Small intestine (tissue), 7 donors: Measurements from ENCODE around the gene CDH1. TPM values are rescaled to one million over a fixed set of nuclear protein-coding genes. Genes with fewer than 3 reads are reported as not detected.
A peak's percentile ranks its signal among the peaks of the same experiment; 100 is the strongest.
"Not testable (repeated sequence)": the region's sequence is repeated elsewhere in the genome, so short reads cannot be mapped to it uniquely, and the experiment has no call there.

Experiments
- DNase-seq, 2 donors: peaks; one replicate each; pipeline versions ENCODE4 v3.0.0 to v3.0.0-alpha.2; 2013
- FAIRE-seq: peaks from 2 replicates; lab custom pipeline; 2012; peaks lifted over from hg19 to GRCh38; lab: Jason Lieb, UNC
- H3K27ac ChIP-seq, 3 donors: one replicate each; pipeline ENCODE4 v1.5.1; 2013; ENCODE audit warnings: low read length in 2 of 3, mild to moderate bottlenecking in 2 of 3, control low read depth in 1 of 3, inconsistent platforms in 1 of 3, low read depth in 1 of 3, moderate library complexity in 1 of 3
- H3K27me3 ChIP-seq, 3 donors: one replicate each; pipeline ENCODE4 v1.6.1; 2013; ENCODE audit warnings: low read length in 3 of 3, inconsistent platforms in 1 of 3; ENCODE audit not compliant: control insufficient read depth in 3 of 3, insufficient read depth in 3 of 3
- H3K36me3 ChIP-seq, 3 donors: one replicate each; pipeline ENCODE4 v1.6.1; 2013; ENCODE audit warnings: low read length in 3 of 3, inconsistent platforms in 1 of 3, low read depth in 1 of 3, mild to moderate bottlenecking in 1 of 3, moderate library complexity in 1 of 3; ENCODE audit not compliant: control insufficient read depth in 3 of 3, insufficient read depth in 2 of 3
- H3K4me1 ChIP-seq, 3 donors: one replicate each; pipeline ENCODE4 v1.6.1; 2013; ENCODE audit warnings: low read length in 2 of 3, inconsistent platforms in 1 of 3, low read depth in 1 of 3, mild to moderate bottlenecking in 1 of 3, moderate library complexity in 1 of 3; ENCODE audit not compliant: control insufficient read depth in 3 of 3, insufficient read depth in 2 of 3
- H3K4me3 ChIP-seq, 3 donors: one replicate each; pipeline ENCODE4 v1.5.1; 2013; ENCODE audit warnings: low read length in 3 of 3, control low read depth in 1 of 3, inconsistent platforms in 1 of 3, low read depth in 1 of 3, mild to moderate bottlenecking in 1 of 3, moderate library complexity in 1 of 3
- H3K9me3 ChIP-seq, 2 donors: one replicate each; pipeline ENCODE4 v1.6.1; 2013; ENCODE audit warnings: low read depth in 1 of 2, low read length in 1 of 2; ENCODE audit not compliant: control insufficient read depth in 2 of 2, insufficient read depth in 1 of 2
- WGBS, 3 donors: extraction: QIAGEN DNeasy Blood & Tissue Kit; methylation state at CpG; one replicate each; pipeline ENCODE4 v1.1.7; 2013; 5-methylcytosine and 5-hydroxymethylcytosine counted together
- polyA plus RNA-seq, 4 donors: library from polyadenylated mRNA; stranded (reverse) in 3 of 4; unstranded in 1 of 4; fragments of 200-250 nt in 3 of 4; fragments of 120-200 nt in 1 of 4; gene quantifications; one replicate each; pipeline versions ENCODE4 v1.2.1 to v1.2.3, GENCODE V29; 2013
- donor health status: healthy with polysubstance abuse.
- donor health status: control.
- donor health status: control.
- donor health status: Bipolar disorder and iron deficiency.
- donor health status: healthy.

Gene CDH1
- polyA plus RNA-seq, 4 donors, result 76.2 to 366 (median 109) TPM

DNA sequence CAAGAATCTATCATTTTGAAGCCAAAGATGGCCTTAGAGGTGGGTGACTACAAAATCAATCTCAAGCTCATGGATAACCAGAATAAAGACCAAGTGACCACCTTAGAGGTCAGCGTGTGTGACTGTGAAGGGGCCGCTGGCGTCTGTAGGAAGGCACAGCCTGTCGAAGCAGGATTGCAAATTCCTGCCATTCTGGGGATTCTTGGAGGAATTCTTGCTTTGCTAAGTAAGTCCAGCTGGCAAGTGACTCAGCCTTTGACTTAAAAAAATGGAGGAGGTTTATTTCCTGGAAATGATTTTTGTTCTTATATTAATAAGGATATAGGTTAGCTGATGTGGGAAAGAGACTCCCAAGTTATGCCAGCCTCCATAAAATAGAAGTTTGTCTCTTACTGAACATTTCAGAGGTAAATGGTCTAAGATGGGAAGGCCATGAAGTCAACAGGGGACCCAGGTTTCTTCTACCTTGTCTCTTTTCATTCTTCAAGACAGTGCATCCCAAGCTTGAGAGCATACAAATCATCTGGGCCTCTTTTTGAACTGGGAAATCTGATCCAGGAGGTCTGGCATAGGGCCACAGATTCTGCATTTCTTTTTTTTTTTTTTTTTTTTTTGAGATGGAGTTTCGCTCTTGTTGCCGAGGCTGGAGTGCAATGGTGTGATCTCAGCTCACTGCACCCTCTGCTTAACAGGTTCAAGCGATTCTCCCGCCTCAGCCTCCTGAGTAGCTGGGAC lies 86.5 kb downstream of the CDH1 start:
- no peak for FAIRE-seq
- Histone ChIP-seq H3K36me3 (peaks cover 2 to 85% (median 21%) of the 10 kb centered on the region in 3 donors), H3K4me1 (peaks cover 0 to 3% (median 2%) of the 10 kb centered on the region in 3 donors), H3K27ac (no peak overlapping the region), H3K9me3 (peaks cover 0 to 7% of the 10 kb centered on the region in 2 donors), H3K27me3 (no peaks in the 10 kb centered on the region), H3K4me3 (no peak overlapping the region)
- WGBS, 3 donors, result 76 to 97% (median 95%) methylated on average over 8 of the region's 8 CpGs
- no peak for DNase-seq

DNA sequence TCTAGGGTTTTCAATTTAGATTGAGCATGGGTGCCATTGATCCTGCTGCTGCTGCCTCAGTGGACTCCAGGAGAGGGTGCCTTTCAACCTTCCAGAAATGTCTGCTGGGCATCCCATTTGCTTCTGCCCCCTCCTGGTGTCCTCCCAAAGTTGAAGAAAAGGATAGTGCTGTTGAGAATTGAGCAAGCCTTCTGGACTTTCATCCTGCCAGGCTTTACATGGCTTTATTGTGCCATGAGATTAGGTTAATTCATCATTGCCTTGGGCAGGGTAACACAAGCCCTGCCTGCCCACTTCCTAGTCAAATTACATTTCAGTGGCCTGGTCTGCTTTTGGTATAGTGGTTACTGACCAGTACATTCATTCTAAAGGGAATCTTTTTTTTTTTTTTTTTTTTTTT lies 88.3 kb downstream of the CDH1 start:
- FAIRE-seq (no peak), DNase-seq (peak in 1 of 2 donors; percentile 65)
- Histone ChIP-seq H3K36me3 (peaks cover 2 to 81% (median 21%) of the 10 kb centered on the region in 3 donors), H3K4me1 (peaks cover 0 to 6% (median 2%) of the 10 kb centered on the region in 3 donors), H3K27me3 (no peaks in the 10 kb centered on the region), H3K9me3 (peaks cover 0 to 7% of the 10 kb centered on the region in 2 donors), H3K4me3 (no peak overlapping the region), H3K27ac (no peak overlapping the region)

DNA sequence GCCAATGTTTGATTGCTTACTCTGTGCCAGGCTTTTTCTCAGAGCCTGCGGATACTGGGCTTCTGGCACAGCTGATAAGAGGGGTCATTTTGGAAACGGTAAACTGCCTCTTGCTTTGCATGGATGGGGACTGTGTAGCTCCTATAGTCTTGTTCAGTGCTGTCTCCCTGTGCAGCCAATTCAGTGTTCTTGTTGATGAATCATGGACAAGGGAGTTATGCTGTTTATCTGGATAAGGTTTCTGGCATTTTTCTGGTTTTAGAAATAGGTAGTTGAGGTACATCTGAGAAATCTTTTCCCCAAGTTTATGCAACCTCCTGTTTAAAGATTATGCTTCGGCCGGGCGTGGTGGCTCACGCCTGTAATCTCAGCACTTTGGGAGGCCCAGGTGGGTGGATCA lies 89.6 kb downstream of the CDH1 start:
- DNase-seq, result no peak
- Histone ChIP-seq H3K4me3 (no peak overlapping the region), H3K27ac (no peak overlapping the region), H3K4me1 (peaks cover 0 to 6% (median 2%) of the 10 kb centered on the region in 3 donors), H3K27me3 (no peaks in the 10 kb centered on the region), H3K9me3 (peaks cover 0 to 7% of the 10 kb centered on the region in 2 donors), H3K36me3 (peaks cover 2 to 81% (median 15%) of the 10 kb centered on the region in 3 donors)
- FAIRE-seq, result no peak
- 82 to 89% (median 88%) methylated on average over 6 of the region's 6 CpGs for WGBS, 3 donors

DNA sequence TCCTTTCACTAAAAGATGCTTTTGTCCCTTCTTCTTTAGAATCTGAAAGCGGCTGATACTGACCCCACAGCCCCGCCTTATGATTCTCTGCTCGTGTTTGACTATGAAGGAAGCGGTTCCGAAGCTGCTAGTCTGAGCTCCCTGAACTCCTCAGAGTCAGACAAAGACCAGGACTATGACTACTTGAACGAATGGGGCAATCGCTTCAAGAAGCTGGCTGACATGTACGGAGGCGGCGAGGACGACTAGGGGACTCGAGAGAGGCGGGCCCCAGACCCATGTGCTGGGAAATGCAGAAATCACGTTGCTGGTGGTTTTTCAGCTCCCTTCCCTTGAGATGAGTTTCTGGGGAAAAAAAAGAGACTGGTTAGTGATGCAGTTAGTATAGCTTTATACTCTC lies 96.2 kb downstream of the CDH1 start:
- Histone ChIP-seq H3K27me3 (no peaks in the 10 kb centered on the region), H3K4me3 (no peak overlapping the region), H3K36me3 (peaks cover 0 to 62% (median 16%) of the 10 kb centered on the region in 3 donors), H3K9me3 (no peaks in the 10 kb centered on the region), H3K4me1 (peaks cover 0 to 4% (median 0%) of the 10 kb centered on the region in 3 donors), H3K27ac (no peak overlapping the region)
- WGBS, 3 donors, result 85 to 95% (median 94%) methylated on average over 14 of the region's 14 CpGs
- FAIRE-seq (no peak), DNase-seq (no peak)

GRCh38 chr16:68834550-68834949 lies 97.5 kb downstream of the CDH1 start:
- DNase-seq (no peak), FAIRE-seq (no peak)
- Histone ChIP-seq H3K4me1 (no peaks in the 10 kb centered on the region), H3K27ac (no peak overlapping the region), H3K27me3 (no peaks in the 10 kb centered on the region), H3K36me3 (peaks cover 0 to 54% (median 15%) of the 10 kb centered on the region in 3 donors), H3K4me3 (no peak overlapping the region), H3K9me3 (no peaks in the 10 kb centered on the region)
- 89 to 100% (median 97%) methylated on average over 1 of the region's 1 CpG for WGBS, 3 donors

- Histone ChIP-seq H3K36me3 (peaks cover 0 to 44% (median 15%) of the 10 kb centered on the region in 3 donors), H3K27me3 (no peaks in the 10 kb centered on the region), H3K27ac (no peak overlapping the region), H3K4me1 (no peaks in the 10 kb centered on the region), H3K4me3 (no peak overlapping the region), H3K9me3 (no peaks in the 10 kb centered on the region)
- FAIRE-seq (no peak), DNase-seq (no peak)
- 79 to 91% (median 85%) methylated on average over 5 of the region's 5 CpGs for WGBS, 3 donors
Measured at GRCh38 chr16:68835970-68836369, 98.9 kb downstream of the CDH1 start.

DNA sequence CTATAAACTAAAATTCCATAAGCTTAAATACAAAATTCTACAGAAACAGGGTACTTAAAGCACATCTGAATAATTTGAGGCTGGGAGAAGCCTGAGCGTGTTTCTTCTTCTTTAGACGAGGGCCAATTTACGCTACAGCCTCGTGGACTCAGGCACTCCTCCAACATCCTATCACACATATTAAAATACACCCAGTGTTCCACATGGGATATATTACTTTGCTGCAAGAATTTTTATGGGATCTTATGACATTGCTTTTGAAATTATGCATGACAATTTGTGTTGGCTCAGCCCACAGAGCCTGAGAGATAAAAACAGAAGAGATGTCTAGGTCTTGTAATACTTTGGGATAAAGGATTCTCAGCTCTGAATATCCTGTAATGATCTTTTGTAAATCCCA lies 102.7 kb downstream of the CDH1 start:
- WGBS, 3 donors, result 11 to 61% (median 38%) methylated on average over 4 of the region's 4 CpGs
- Histone ChIP-seq H3K36me3 (peaks cover 0 to 13% (median 2%) of the 10 kb centered on the region in 3 donors), H3K4me1 (peaks cover 0 to 4% (median 3%) of the 10 kb centered on the region in 3 donors), H3K9me3 (no peaks in the 10 kb centered on the region), H3K27me3 (no peaks in the 10 kb centered on the region), H3K27ac (no peak overlapping the region), H3K4me3 (no peak overlapping the region)
- DNase-seq (no peak), FAIRE-seq (no peak)

GRCh38 chr16:68842964-68843481 lies 105.9 kb downstream of the CDH1 start:
- 39 to 49% (median 48%) methylated on average over 23 of the region's 23 CpGs for WGBS, 3 donors
- H3K27ac ChIP-seq, result peak overlapping the region in 2 of 3 donors; percentile 63 to 76
- FAIRE-seq, result not testable (repeated sequence)

More at GRCh38 chr16:68842964-68843481, 105.9 kb downstream of the CDH1 start:
- not testable (repeated sequence) for H3K36me3 ChIP-seq, DNase-seq, H3K27me3 ChIP-seq, H3K9me3 ChIP-seq, H3K4me1 ChIP-seq
- H3K4me3 ChIP-seq, result peak overlapping the region; percentile 88 to 97 (median 88)
